CD8-positive, alpha-beta memory T cell (primary cell): ENCODE results near the gene LRRC4B. TPM values are rescaled to one million over a fixed set of nuclear protein-coding genes. Genes with fewer than 3 reads are reported as not detected.
"Not testable (repeated sequence)": the region's sequence is repeated elsewhere in the genome, so short reads cannot be mapped to it uniquely, and the experiment has no call there.

ENCODE experiments used
- CTCF ChIA-PET: fragments of 350-600 bp; sonication (Branson Sonifier 250); formaldehyde crosslinking; loops from one replicate; lab custom pipeline; 2021; ENCODE audit warnings: antibody characterized with exemption; lab: Charles Lee
- POLR2A ChIA-PET: fragments of 350-600 bp; sonication (Branson Sonifier 250); formaldehyde crosslinking; loops from one replicate; lab custom pipeline; 2021; ENCODE audit warnings: antibody characterized with exemption; lab: Charles Lee
- DNase-seq, 5 donors: peaks; one replicate each; pipeline versions ENCODE4 v3.0.0 to v3.0.0-alpha.2; 2020 to 2022; ENCODE audit warnings: mixed read lengths in 1 of 5
- H3K27ac ChIP-seq: one replicate; pipeline ENCODE4 v1.7.0; 2013; ENCODE audit warnings: low read depth, mild to moderate bottlenecking, low read length, moderate library complexity
- H3K27me3 ChIP-seq: 2 replicates; pipeline ENCODE4 v1.7.0; 2013; ENCODE audit warnings: low read length, mild to moderate bottlenecking; ENCODE audit not compliant: insufficient read depth, poor library complexity, severe bottlenecking
- H3K36me3 ChIP-seq: 2 replicates; pipeline ENCODE4 v1.7.0; 2013; ENCODE audit warnings: mild to moderate bottlenecking, low read length, moderate library complexity; ENCODE audit not compliant: insufficient read depth
- H3K4me1 ChIP-seq: 2 replicates; pipeline ENCODE4 v1.7.0; 2013; ENCODE audit warnings: mild to moderate bottlenecking, low read length, moderate library complexity; ENCODE audit not compliant: insufficient read depth
- H3K4me3 ChIP-seq: 2 replicates; pipeline ENCODE4 v1.7.0; 2013; ENCODE audit warnings: mild to moderate bottlenecking, low read length
- H3K9me3 ChIP-seq: 2 replicates; pipeline ENCODE4 v1.7.0; 2013; ENCODE audit warnings: mild to moderate bottlenecking, low read length
- H3K27ac Mint-ChIP-seq, 8 donors: one replicate each; pipeline ENCODE4 v1.8.0; 2020 to 2021; ENCODE audit warnings: mixed read lengths in 8 of 8, mild to moderate bottlenecking in 6 of 8, inconsistent platforms in 3 of 8, moderate library complexity in 3 of 8
- H3K27me3 Mint-ChIP-seq, 2 donors: one replicate each; pipeline ENCODE4 v1.8.0; 2020 to 2021; ENCODE audit warnings: mixed read lengths in 2 of 2, mild to moderate bottlenecking in 1 of 2, moderate library complexity in 1 of 2
- H3K36me3 Mint-ChIP-seq, 3 donors: one replicate each; pipeline ENCODE4 v1.8.0; 2020 to 2021; ENCODE audit warnings: mixed read lengths in 3 of 3, inconsistent platforms in 1 of 3, mild to moderate bottlenecking in 1 of 3
- H3K4me1 Mint-ChIP-seq, 3 donors: one replicate each; pipeline ENCODE4 v1.8.0; 2020 to 2021; ENCODE audit warnings: mixed read lengths in 3 of 3, inconsistent platforms in 1 of 3, mild to moderate bottlenecking in 1 of 3
- H3K4me3 Mint-ChIP-seq, 7 donors: one replicate each; pipeline ENCODE4 v1.8.0; 2020 to 2021; ENCODE audit warnings: mixed read lengths in 7 of 7, mild to moderate bottlenecking in 6 of 7, moderate library complexity in 4 of 7, inconsistent platforms in 2 of 7
- H3K9me3 Mint-ChIP-seq, 5 donors: one replicate each; pipeline ENCODE4 v1.8.0; 2020 to 2022; ENCODE audit warnings: mixed read lengths in 5 of 5, mild to moderate bottlenecking in 3 of 5, moderate library complexity in 2 of 5, inconsistent platforms in 1 of 5
- polyA plus RNA-seq: library from polyadenylated mRNA; unstranded; fragments of 300-500 nt; fragmentation: Illumina TruSeq; gene quantifications from one replicate; pipeline ENCODE4 v1.2.3, GENCODE V29; 2021
- total RNA-seq, 2 experiments: library from RNA; stranded (reverse); gene quantifications; one replicate each; pipeline ENCODE4 v1.2.3, GENCODE V29; 2021

LRRC4B gene
- total and polyA plus RNA-seq, 3 experiments from 2014 or later: not detected

DNA sequence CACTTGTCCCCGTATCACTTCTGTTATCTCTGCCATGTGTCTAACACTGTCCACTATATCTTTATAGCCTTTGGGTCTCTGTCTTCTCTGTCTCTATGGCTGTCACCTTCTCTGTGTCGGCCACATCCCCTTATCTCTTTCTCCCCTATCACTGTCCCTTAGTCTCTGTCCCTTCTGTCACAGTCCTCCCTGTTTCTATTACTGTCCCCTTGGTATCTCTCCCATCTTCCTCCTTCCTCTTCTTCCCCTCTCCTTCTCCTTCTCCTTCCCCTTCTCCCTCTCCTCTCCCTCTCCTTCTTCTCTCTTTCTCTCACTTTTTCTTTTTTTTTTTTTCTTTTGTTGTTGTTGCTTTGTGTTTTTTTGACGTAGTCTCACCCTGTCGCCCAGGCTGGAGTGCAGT, 34.7 kb upstream of the LRRC4B start:
- Mint-ChIP-seq H3K36me3 (no peaks in the 10 kb centered on the region), H3K9me3 (peaks cover 0 to 6% (median 3%) of the 10 kb centered on the region in 5 donors)

DNA sequence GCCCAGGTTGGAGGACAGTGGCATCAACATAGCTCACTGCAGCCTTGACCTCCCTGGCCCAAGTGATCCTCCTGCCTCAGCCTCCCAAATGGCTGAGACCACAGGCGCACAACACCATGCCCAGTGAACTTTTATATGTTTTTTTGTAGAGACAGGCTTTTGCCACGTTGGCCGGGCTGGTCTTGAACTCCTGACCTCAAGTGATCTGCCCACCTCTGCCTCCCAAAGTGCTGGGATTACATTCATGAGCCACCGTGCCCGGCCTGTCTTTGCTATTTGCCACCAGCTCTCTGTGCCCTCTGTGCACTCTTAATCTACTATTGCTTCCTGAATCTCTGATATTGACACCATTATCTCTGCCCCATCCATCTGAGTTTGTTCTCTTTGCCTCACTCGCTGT, 34.3 kb upstream of the LRRC4B start:
- H3K9me3 Mint-ChIP-seq: peaks cover 0 to 3% (median 3%) of the 10 kb centered on the region in 5 donors
- ChIA-PET POLR2A (no interaction called here), CTCF (no interaction called here)
- no peak overlapping the region for H3K4me3 Mint-ChIP-seq
- H3K4me3 ChIP-seq: no peak overlapping the region
- no peak for DNase-seq
- no peaks in the 10 kb centered on the region for H3K36me3 Mint-ChIP-seq
- no peaks in the 10 kb centered on the region for H3K27me3 ChIP-seq
- H3K36me3 ChIP-seq: no peaks in the 10 kb centered on the region
- no peak overlapping the region for H3K27ac ChIP-seq
- no peaks in the 10 kb centered on the region for H3K9me3 ChIP-seq
- no peaks in the 10 kb centered on the region for H3K4me1 ChIP-seq
- peaks cover 0 to 2% (median 1%) of the 10 kb centered on the region in 3 donors for H3K4me1 Mint-ChIP-seq
- H3K27me3 Mint-ChIP-seq: peaks cover 21 to 40% of the 10 kb centered on the region in 2 donors
- H3K27ac Mint-ChIP-seq: no peak overlapping the region

More for the DNA sequence above, 34.7 kb upstream of the LRRC4B start:
- H3K36me3 ChIP-seq: no peaks in the 10 kb centered on the region
- H3K4me1 Mint-ChIP-seq: peaks cover 0 to 5% (median 2%) of the 10 kb centered on the region in 3 donors
- no peak for DNase-seq
- CTCF ChIA-PET: no interaction called here
- H3K27ac Mint-ChIP-seq: peak overlapping the region in 1 of 8 donors; percentile 58
- H3K4me1 ChIP-seq: no peaks in the 10 kb centered on the region
- POLR2A ChIA-PET: no interaction called here
- no peak overlapping the region for H3K4me3 ChIP-seq
- no peak overlapping the region for H3K27ac ChIP-seq
- H3K27me3 Mint-ChIP-seq: peaks cover 23 to 40% of the 10 kb centered on the region in 2 donors
- no peaks in the 10 kb centered on the region for H3K9me3 ChIP-seq
- no peak overlapping the region for H3K4me3 Mint-ChIP-seq
- H3K27me3 ChIP-seq: no peaks in the 10 kb centered on the region

DNA sequence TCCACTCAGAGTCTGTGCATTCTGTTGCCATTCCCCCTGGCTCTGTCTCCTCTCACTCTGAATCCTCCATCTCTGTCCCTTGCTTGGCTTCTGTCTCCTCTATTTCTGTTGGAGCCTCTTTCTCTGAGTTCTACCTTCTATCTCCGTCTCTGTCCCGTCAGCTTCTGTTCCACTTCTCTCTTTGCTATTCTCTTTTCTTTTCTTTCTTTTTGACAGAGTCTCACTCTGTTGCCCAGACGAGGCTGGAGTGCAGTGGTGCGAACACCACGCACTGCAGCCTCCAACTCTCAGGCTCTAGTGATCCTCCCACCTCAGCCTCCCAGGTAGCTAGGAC, 33.8 kb upstream of the LRRC4B start:
- Mint-ChIP-seq H3K4me3 (no peak overlapping the region), H3K27me3 (peaks cover 21 to 37% of the 10 kb centered on the region in 2 donors), H3K27ac (no peak overlapping the region), H3K9me3 (peaks cover 0 to 3% (median 0%) of the 10 kb centered on the region in 5 donors), H3K4me1 (no peaks in the 10 kb centered on the region), H3K36me3 (no peaks in the 10 kb centered on the region)
- POLR2A ChIA-PET: no interaction called here
- no peak overlapping the region for H3K4me3 ChIP-seq
- H3K4me1 ChIP-seq: no peaks in the 10 kb centered on the region
- no peak for DNase-seq
- no peak overlapping the region for H3K27ac ChIP-seq
- CTCF ChIA-PET: no interaction called here
- H3K9me3 ChIP-seq: no peaks in the 10 kb centered on the region
- H3K36me3 ChIP-seq: no peaks in the 10 kb centered on the region
- no peaks in the 10 kb centered on the region for H3K27me3 ChIP-seq

DNA sequence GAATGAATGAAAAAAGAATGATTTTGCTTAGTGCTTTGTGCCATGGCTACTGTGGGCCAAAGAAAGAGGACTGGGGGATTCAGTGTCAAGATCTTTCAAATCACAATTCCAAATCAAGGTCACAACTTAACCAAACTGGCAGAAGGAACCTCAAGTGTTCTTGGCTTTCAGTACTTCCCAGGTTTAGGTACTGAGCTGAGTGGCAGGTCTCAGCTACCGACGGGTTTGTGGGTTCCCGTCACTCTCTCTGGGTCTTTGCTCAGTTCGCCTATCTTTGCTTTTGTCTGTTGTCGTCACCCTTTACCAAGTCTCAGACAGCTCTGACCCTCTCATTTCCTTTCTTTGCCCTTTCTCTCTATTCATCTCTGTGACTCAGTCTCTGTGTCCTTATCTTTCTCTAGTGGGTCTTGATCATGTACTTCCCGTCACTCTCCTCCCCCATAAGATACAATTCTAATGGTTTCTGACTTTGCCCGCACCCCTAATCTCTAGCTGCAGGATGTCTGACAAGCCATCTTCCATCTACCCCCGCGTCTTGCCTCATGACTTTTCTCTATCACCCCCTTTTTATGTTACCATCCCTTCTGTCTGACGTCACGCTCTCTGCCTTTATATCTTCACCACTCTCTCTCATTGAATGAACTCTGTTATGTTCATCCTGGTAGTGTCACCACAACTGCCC, 33.3 kb upstream of the LRRC4B start:
- peaks cover 19 to 36% of the 10 kb centered on the region in 2 donors for H3K27me3 Mint-ChIP-seq

DNA sequence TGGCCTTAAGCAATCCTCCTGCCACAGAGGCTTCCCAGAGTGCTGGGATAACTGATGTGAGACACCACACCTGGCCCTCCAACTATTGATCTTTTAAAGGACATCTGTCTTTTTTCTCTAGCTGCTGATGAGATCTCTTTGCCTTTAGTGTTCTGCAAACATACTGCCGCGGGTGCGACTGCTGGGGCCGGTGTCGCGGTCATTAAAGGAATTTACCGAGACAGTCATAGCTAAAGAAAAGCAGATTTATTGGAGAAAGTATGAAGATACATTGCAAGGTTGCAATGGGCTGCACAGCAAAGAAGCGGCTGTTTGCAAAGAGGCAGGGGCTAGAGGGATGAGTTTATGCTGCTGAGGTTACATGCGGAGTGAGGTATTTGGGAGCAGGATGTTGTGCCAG, 31.2 kb upstream of the LRRC4B start:
- CTCF ChIA-PET: no interaction called here
- Histone ChIP-seq H3K27ac (no peak overlapping the region), H3K9me3 (no peaks in the 10 kb centered on the region), H3K4me1 (no peaks in the 10 kb centered on the region), H3K27me3 (no peaks in the 10 kb centered on the region), H3K4me3 (no peak overlapping the region), H3K36me3 (no peaks in the 10 kb centered on the region)
- Mint-ChIP-seq H3K27me3 (peaks cover 12 to 41% of the 10 kb centered on the region in 2 donors), H3K27ac (no peak overlapping the region), H3K9me3 (no peaks in the 10 kb centered on the region), H3K4me1 (no peaks in the 10 kb centered on the region), H3K4me3 (no peak overlapping the region), H3K36me3 (no peaks in the 10 kb centered on the region)
- no peak for DNase-seq
- POLR2A ChIA-PET: no interaction called here

More for the DNA sequence above, 33.3 kb upstream of the LRRC4B start:
- Mint-ChIP-seq H3K9me3 (peaks cover 0 to 3% (median 0%) of the 10 kb centered on the region in 5 donors), H3K4me1 (no peaks in the 10 kb centered on the region), H3K4me3 (no peak overlapping the region), H3K36me3 (no peaks in the 10 kb centered on the region), H3K27ac (peak overlapping the region in 1 of 8 donors; percentile 46)
- H3K27ac ChIP-seq: no peak overlapping the region
- DNase-seq: no peak
- H3K27me3 ChIP-seq: no peaks in the 10 kb centered on the region
- ChIA-PET POLR2A (no interaction called here), CTCF (no interaction called here)
- no peaks in the 10 kb centered on the region for H3K9me3 ChIP-seq
- H3K4me3 ChIP-seq: no peak overlapping the region
- no peaks in the 10 kb centered on the region for H3K36me3 ChIP-seq
- no peaks in the 10 kb centered on the region for H3K4me1 ChIP-seq

DNA sequence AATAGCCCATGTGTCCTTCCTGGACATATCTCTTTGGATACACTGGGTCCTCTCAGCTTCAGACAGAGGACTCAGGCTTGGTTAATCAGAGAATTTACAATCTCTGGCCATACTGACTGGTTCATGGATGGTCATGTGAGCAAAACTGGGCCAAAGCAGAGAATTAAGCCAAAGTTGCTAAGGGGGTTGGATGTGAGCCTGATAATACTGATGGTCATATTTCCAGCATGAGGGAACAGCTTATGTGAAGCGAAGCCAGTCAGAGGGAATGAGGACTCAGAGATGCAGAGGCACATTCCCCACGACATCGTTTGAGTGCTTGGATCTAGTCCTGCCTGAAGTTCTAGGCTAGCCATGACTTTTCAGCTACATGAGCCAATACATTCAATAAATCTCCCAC, 22.0 kb upstream of the LRRC4B start:
- DNase-seq: no peak
- no peaks in the 10 kb centered on the region for H3K36me3 ChIP-seq
- H3K27me3 Mint-ChIP-seq: peaks cover 9 to 11% of the 10 kb centered on the region in 2 donors

DNA sequence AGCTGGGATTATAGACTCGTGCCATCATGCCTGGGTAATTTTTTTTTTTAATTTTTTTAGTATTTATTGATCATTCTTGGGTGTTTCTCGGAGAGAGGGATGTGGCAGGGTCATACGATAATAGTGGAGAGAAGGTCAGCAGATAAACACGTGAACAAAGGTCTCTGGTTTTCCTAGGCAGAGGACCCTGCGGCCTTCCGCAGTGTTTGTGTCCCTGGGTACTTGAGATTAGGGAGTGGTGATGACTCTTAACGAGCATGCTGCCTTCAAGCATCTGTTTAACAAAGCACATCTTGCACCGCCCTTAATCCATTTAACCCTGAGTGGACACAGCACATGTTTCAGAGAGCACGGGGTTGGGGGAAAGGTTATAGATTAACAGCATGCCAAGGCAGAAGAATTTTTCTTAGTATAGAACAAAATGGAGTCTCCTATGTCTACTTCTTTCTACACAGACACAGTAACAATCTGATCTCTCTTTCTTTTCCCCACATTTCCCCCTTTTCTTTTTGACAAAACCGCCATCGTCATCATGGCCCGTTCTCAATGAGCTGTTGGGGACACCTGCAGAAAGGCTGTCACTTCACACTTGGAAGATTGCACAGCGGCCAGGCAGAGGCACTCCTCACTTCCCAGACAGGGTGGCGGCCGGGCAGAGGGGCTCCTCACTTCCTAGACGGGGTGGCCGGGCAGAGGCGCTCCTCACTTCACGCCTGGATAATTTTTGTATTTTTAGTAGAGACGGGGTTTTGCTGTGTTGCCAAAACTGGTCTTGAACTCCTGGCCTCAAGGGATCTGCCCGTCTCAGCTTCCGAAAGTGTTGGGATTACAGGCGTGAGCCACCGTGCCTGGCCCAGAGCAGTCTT, 13.8 kb upstream of the LRRC4B start:
- CTCF ChIA-PET: not testable (repeated sequence)

More for the DNA sequence above, 22.0 kb upstream of the LRRC4B start:
- Mint-ChIP-seq H3K4me1 (no peaks in the 10 kb centered on the region), H3K4me3 (no peak overlapping the region), H3K36me3 (no peaks in the 10 kb centered on the region), H3K9me3 (peaks cover 0 to 2% (median 0%) of the 10 kb centered on the region in 5 donors), H3K27ac (peak overlapping the region in 1 of 8 donors; percentile 8)
- ChIA-PET POLR2A (no interaction called here), CTCF (no interaction called here)
- H3K27me3 ChIP-seq: no peaks in the 10 kb centered on the region
- H3K9me3 ChIP-seq: no peaks in the 10 kb centered on the region
- H3K4me1 ChIP-seq: no peaks in the 10 kb centered on the region
- no peak overlapping the region for H3K4me3 ChIP-seq
- no peak overlapping the region for H3K27ac ChIP-seq

DNA sequence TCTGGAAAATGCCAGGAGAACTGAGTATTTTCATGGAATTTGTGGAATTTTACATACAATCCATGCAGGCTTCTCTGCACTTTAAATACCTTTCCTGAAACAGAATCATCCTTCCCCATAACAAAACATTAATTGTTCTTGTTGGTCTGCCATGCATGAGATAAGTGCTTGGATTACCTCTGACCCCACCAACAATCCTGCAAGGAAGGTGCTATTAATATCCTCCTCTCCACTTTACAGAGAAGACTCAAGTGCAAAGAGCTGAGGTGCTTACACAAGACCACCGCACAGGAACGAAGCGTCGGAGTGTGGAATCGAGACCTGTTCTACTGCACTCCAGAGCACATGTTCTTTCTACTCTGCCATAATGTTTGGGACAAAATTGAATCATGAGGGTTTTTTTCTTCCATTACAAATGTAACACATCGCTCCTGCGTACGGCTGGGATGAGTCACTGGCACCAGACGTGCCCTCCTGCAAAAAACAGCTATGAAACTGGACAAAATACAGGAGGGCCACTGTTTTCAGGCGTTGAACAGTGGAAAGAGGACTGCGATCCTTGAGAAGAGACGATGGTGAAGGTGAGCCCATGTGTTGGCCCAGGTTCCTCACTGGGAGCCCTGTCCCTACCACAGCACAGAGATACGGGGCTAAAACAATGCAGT, 12.9 kb upstream of the LRRC4B start:
- Histone ChIP-seq H3K9me3 (no peaks in the 10 kb centered on the region), H3K36me3 (no peaks in the 10 kb centered on the region), H3K4me3 (no peak overlapping the region), H3K27me3 (no peaks in the 10 kb centered on the region), H3K27ac (no peak overlapping the region), H3K4me1 (no peaks in the 10 kb centered on the region)
- Mint-ChIP-seq H3K27me3 (peaks cover 11 to 26% of the 10 kb centered on the region in 2 donors), H3K4me1 (no peaks in the 10 kb centered on the region), H3K4me3 (no peak overlapping the region), H3K27ac (no peak overlapping the region), H3K9me3 (no peaks in the 10 kb centered on the region), H3K36me3 (peaks cover 0 to 1% (median 0%) of the 10 kb centered on the region in 3 donors)
- ChIA-PET CTCF (no interaction called here), POLR2A (no interaction called here)
- no peak for DNase-seq

More for the DNA sequence above, 13.8 kb upstream of the LRRC4B start:
- H3K36me3 ChIP-seq, H3K27me3 ChIP-seq, H3K9me3 Mint-ChIP-seq, H3K9me3 ChIP-seq, H3K27ac Mint-ChIP-seq, POLR2A ChIA-PET, H3K27ac ChIP-seq, DNase-seq, H3K4me1 Mint-ChIP-seq, H3K4me3 Mint-ChIP-seq, H3K4me3 ChIP-seq, H3K36me3 Mint-ChIP-seq, H3K4me1 ChIP-seq: not testable (repeated sequence)
- peaks cover 12 to 31% of the 10 kb centered on the region in 2 donors for H3K27me3 Mint-ChIP-seq
